Peyer's patch (tissue), 4 donors: Measurements from ENCODE around the gene PIEZO2. TPM values are rescaled to one million over a fixed set of nuclear protein-coding genes. Genes with fewer than 3 reads are reported as not detected.

Experiments
- DNase-seq, 3 donors: peaks; one replicate each; pipeline ENCODE4 v3.0.0-alpha.2; 2017 to 2019
- H3K27ac ChIP-seq, 4 donors: fragments of 200-600 bp; sonication (generic); one replicate each; pipeline ENCODE4 v1.5.1; 2016 to 2019
- H3K27me3 ChIP-seq, 2 donors: fragments of 200-600 bp; sonication (generic); one replicate each; pipeline ENCODE4 v1.5.1; 2019
- H3K36me3 ChIP-seq, 3 donors: fragments of 200-600 bp; sonication (generic); one replicate each; pipeline ENCODE4 v1.5.1; 2016 to 2019
- H3K4me1 ChIP-seq, 4 donors: fragments of 200-600 bp; sonication (generic); one replicate each; pipeline ENCODE4 v1.5.1; 2016 to 2019
- H3K4me3 ChIP-seq, 4 donors: fragments of 200-600 bp; sonication (generic); 1 replicate in 3 of 4; 2 replicates in 1 of 4; pipeline ENCODE4 v1.5.1; 2016 to 2019; ENCODE audit warnings: mild to moderate bottlenecking in 1 of 4
- H3K9me3 ChIP-seq, 4 donors: fragments of 200-600 bp; sonication (generic); one replicate each; pipeline ENCODE4 v1.5.1; 2016 to 2019; ENCODE audit warnings: mild to moderate bottlenecking in 1 of 4
- CTCF ChIP-seq, 6 experiments: fragments of 450-650 bp in 4 of 6; fragments of 200-600 bp in 2 of 6; sonication (generic) in 1 of 6; IDR thresholded peaks; one replicate each; pipeline ENCODE4 v1.5.1; 2017 to 2019; ENCODE audit warnings: antibody characterized with exemption in 6 of 6, mild to moderate bottlenecking in 3 of 6, moderate library complexity in 1 of 6
- POLR2A ChIP-seq, 2 donors: fragments of 450-650 bp; IDR thresholded peaks; one replicate each; pipeline ENCODE4 v1.5.1; 2017; ENCODE audit warnings: antibody characterized with exemption in 2 of 2, mild to moderate bottlenecking in 2 of 2, moderate library complexity in 2 of 2
- total RNA-seq, 4 donors: library from RNA; depleted of rRNA; stranded (reverse); fragments of >200 nt; gene quantifications; one replicate each; pipeline ENCODE4 v1.1.0, GENCODE V29; 2016

PIEZO2 gene
- total RNA-seq, 4 donors from 2014 or later, result 0.85 to 5.8 (median 4.5) TPM

GRCh38 chr18:10757349-10757748 is 392.0 kb downstream of the PIEZO2 start:
- no peaks in the 10 kb centered on the region for H3K27me3 ChIP-seq
- DNase-seq, result no peak
- no peaks in the 10 kb centered on the region for H3K9me3 ChIP-seq
- H3K4me1 ChIP-seq, result no peaks in the 10 kb centered on the region
- no peak overlapping the region for H3K4me3 ChIP-seq
- H3K36me3 ChIP-seq, result no peaks in the 10 kb centered on the region
- TF ChIP-seq CTCF (IDR thresholded peaks at IDR 0.05), result no peak
- no peak for TF ChIP-seq POLR2A (IDR thresholded peaks at IDR 0.05)
- H3K27ac ChIP-seq, result no peak overlapping the region

GRCh38 chr18:10755855-10756254 is 393.5 kb downstream of the PIEZO2 start:
- H3K4me3 ChIP-seq, result no peak overlapping the region
- no peaks in the 10 kb centered on the region for H3K27me3 ChIP-seq
- H3K9me3 ChIP-seq, result no peaks in the 10 kb centered on the region
- H3K36me3 ChIP-seq, result no peaks in the 10 kb centered on the region
- H3K4me1 ChIP-seq, result no peaks in the 10 kb centered on the region
- TF ChIP-seq CTCF (IDR thresholded peaks at IDR 0.05) (no peak), POLR2A (IDR thresholded peaks at IDR 0.05) (no peak)
- no peak for DNase-seq
- H3K27ac ChIP-seq, result no peak overlapping the region

- H3K4me1 ChIP-seq, result no peaks in the 10 kb centered on the region
- no peak overlapping the region for H3K27ac ChIP-seq
- H3K4me3 ChIP-seq, result no peak overlapping the region
- H3K9me3 ChIP-seq, result no peaks in the 10 kb centered on the region
- H3K36me3 ChIP-seq, result no peaks in the 10 kb centered on the region
- no peak for TF ChIP-seq CTCF (IDR thresholded peaks at IDR 0.05)
- TF ChIP-seq POLR2A (IDR thresholded peaks at IDR 0.05), result no peak
- no peak for DNase-seq
- H3K27me3 ChIP-seq, result no peaks in the 10 kb centered on the region
Measured at GRCh38 chr18:10754128-10754527, 395.2 kb downstream of the PIEZO2 start.

- H3K27me3 ChIP-seq, result no peaks in the 10 kb centered on the region
- TF ChIP-seq POLR2A (IDR thresholded peaks at IDR 0.05) (no peak), CTCF (IDR thresholded peaks at IDR 0.05) (no peak)
- H3K4me1 ChIP-seq, result no peaks in the 10 kb centered on the region
- no peaks in the 10 kb centered on the region for H3K36me3 ChIP-seq
- no peak for DNase-seq
- no peak overlapping the region for H3K27ac ChIP-seq
- H3K4me3 ChIP-seq, result no peak overlapping the region
- H3K9me3 ChIP-seq, result no peaks in the 10 kb centered on the region
Measured at GRCh38 chr18:10752382-10752781, 397.0 kb downstream of the PIEZO2 start.

- no peak for DNase-seq
Measured at GRCh38 chr18:10751653-10752052, 397.7 kb downstream of the PIEZO2 start.

More at GRCh38 chr18:10751653-10752052, 397.7 kb downstream of the PIEZO2 start:
- no peaks in the 10 kb centered on the region for H3K36me3 ChIP-seq
- no peak overlapping the region for H3K4me3 ChIP-seq
- no peaks in the 10 kb centered on the region for H3K9me3 ChIP-seq
- no peak overlapping the region for H3K27ac ChIP-seq
- no peaks in the 10 kb centered on the region for H3K4me1 ChIP-seq
- no peaks in the 10 kb centered on the region for H3K27me3 ChIP-seq
- no peak for TF ChIP-seq POLR2A (IDR thresholded peaks at IDR 0.05)
- no peak for TF ChIP-seq CTCF (IDR thresholded peaks at IDR 0.05)
